ENCODE measurements around the gene ROBO1.

The ROBO1 gene

DNA sequence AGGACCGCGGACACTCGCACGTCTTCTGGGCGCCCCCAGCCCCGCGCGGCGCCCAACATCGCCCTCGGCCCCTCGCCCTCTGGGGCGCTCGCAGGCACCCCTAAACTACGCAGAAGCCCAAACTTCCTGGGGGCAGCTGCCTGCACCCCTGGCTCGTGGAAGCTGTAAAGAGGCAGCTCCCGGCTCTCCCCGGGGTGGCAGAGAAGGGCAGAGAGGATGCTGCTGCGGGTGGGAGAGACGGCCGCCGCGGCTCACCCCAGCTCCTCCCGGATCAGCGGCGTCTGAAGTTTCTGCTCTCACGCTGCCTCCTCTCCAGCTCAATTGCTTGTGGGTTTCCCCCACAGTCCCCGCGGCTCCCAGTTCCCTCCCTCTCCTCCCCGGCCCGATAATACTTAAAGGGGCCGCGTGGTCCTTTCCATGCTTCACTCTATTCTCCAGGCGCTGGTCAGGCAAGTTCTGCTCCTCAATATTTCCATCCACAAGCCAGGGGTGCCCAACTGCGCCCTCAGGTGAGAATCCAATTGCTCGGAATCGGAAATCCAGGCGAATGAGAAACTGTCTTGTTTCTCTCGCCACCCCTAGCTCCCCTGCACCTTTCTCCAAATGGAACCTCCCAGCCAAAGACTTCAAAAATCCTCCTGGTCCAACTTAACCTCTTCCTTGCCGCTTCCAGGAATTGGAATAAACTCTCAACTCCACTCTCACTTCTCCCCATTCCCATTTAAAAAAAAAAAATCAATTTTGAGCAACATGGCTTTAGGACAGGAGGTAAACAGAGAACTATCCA lies 748.5 kb downstream of the ROBO1 start:
- DNase-seq (ENCODE audit: low read depth) = peak; percentile 97
- TF ChIP-seq, protein P1, sequence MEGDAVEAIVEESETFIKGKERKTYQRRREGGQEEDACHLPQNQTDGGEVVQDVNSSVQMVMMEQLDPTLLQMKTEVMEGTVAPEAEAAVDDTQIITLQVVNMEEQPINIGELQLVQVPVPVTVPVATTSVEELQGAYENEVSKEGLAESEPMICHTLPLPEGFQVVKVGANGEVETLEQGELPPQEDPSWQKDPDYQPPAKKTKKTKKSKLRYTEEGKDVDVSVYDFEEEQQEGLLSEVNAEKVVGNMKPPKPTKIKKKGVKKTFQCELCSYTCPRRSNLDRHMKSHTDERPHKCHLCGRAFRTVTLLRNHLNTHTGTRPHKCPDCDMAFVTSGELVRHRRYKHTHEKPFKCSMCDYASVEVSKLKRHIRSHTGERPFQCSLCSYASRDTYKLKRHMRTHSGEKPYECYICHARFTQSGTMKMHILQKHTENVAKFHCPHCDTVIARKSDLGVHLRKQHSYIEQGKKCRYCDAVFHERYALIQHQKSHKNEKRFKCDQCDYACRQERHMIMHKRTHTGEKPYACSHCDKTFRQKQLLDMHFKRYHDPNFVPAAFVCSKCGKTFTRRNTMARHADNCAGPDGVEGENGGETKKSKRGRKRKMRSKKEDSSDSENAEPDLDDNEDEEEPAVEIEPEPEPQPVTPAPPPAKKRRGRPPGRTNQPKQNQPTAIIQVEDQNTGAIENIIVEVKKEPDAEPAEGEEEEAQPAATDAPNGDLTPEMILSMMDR (conservative IDR thresholded peaks at IDR 0.05; ENCODE audit: low read depth, low read length) = no peak

DNA sequence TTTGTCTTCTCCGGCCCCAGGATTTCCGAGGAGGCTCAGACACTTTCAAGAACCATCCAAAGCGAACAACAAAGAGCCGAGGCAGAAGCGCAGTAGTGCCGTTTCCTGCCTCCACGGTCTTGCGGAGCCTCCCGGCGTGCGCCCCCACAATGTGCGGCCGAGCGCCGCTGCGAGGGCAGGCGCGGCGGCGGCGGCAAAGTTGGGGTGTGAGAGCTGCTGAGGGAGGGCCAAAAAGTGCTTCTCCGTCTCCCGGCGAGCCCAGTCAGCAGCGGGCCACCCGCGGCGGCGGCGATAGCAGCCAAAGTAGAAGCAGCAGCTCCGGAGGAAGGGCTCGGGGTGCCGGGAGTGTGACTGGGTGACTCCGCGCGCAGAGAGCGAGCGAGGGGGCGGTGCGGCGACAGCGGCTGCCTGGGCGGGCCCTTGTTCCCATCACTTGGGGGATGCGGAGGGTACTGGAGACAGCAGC lies 749.1 kb downstream of the ROBO1 start:
- DNase-seq (ENCODE audit: low read depth) = peak; percentile 83
- TF ChIP-seq, protein P1 (conservative IDR thresholded peaks at IDR 0.05; ENCODE audit: low read depth, low read length) = peak; percentile 24
- H3K4me3 ChIP-seq (ENCODE audit: low read depth, low read length) = peak overlapping the region; percentile 83

More for the DNA sequence above, 748.5 kb downstream of the ROBO1 start:
- peak overlapping the region; percentile 83 for H3K4me3 ChIP-seq (ENCODE audit: low read depth, low read length)

DNA sequence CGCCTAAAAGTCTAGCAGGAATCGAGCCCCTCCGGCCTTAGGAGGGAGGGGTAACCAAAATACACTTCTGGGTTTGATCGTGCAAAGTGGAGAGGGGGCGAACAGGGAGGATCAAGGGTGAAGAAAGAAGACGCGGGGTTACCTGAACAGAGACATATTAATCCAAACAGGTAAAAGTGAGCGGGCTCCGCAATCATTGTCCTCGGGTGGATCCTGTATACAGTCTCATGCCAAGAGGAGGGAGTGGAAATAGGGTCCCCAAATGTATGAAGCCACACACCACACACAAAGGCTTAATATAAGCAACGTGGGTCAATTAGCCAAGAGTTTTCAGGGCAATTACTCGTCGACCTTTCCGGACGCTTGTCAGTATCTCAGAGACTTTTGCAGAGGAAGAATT lies 749.5 kb downstream of the ROBO1 start:
- no peak for DNase-seq (ENCODE audit: low read depth)
- peak overlapping the region; percentile 83 for H3K4me3 ChIP-seq (ENCODE audit: low read depth, low read length)

DNA sequence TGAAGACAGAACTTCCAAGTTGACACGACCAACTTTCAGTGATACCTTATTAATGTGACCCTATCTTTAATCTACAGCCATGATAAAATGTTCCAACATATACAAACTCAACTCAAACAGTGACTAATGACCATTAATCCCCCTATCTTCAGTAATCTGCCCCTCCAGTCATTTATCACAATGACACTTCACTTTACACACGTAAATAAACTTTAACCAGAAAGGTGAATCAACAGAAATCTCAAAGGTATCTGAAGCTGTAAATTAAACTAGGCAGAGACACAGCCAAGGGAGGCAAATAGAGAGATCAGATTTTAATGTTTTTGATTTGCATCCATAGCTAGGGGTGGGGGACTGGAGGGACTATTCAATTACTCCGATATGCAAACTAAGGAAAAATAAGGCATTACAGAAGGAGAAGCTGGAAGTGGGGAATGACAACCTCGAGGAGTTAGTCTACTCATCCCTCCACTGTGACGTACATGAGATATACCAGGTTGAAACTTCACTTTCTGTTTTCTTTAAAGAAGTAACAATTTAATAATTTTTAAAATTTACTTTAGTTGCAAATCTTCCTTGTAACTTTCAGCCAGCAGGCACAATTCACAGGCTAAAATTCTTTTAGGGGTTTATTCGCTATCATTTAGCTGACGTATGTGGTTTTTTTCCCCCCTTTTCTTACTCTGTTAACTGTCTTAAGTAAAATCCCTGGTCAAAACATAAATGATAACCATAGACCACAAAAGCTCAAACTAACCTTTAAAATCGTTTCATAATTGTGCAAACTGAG lies 751.0 kb downstream of the ROBO1 start:
- DNase-seq (ENCODE audit: low read depth) = peak; percentile 41
- H3K4me3 ChIP-seq (ENCODE audit: low read depth, low read length) = peak overlapping the region; percentile 83
- TF ChIP-seq, protein P1 (conservative IDR thresholded peaks at IDR 0.05; ENCODE audit: low read depth, low read length) = no peak

More for the DNA sequence above, 749.5 kb downstream of the ROBO1 start:
- TF ChIP-seq, protein P1 (conservative IDR thresholded peaks at IDR 0.05; ENCODE audit: low read depth, low read length) = no peak

DNA sequence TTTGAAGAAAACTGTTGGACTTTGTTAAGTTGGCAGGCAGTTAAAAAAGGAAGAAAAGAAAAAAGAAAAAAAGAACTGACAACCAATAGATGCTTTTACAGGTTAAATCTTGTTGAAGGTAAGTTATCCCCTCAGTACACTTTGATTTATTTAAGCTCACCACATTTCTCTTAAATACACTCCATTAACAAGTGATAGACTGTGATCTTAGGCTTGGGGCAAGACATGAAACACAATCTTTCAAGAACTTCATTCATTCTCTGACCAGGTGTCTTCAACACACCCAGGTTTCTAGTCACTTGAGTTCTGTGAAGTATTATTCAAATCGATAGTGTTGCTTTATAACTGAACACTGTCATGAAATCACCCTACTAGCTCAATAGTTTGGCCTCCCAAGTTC lies 751.9 kb downstream of the ROBO1 start:
- DNase-seq (ENCODE audit: low read depth) = no peak
- peak overlapping the region; percentile 18 for H3K4me3 ChIP-seq (ENCODE audit: low read depth, low read length)
- TF ChIP-seq, protein P1 (conservative IDR thresholded peaks at IDR 0.05; ENCODE audit: low read depth, low read length) = no peak

DNA sequence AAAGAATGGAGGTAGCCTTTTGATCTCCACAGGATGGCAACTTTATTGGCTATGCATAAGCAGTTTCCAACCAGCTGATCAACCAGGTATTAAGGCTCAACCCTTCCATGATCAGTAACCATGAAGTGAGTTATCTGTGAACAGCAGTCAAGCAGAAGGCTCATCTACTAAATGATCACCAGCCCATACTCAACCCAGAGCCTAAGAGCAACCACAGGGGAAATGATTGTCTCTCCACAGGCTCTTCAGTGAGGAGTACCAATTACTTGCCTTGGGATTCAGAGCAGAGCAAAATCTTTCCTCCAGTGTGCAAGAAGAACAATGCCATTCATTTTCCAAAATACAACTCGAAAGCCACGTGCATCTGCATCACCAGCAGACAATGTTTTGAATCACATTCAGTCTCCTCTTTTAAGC lies 754.8 kb downstream of the ROBO1 start:
- TF ChIP-seq, protein P1 (conservative IDR thresholded peaks at IDR 0.05; ENCODE audit: low read depth, low read length) = no peak
- no peak for DNase-seq (ENCODE audit: low read depth)
- no peak overlapping the region for H3K4me3 ChIP-seq (ENCODE audit: low read depth, low read length)
